B cell (primary cell): ENCODE measurements around the gene RAC3. TPM values are rescaled to one million over a fixed set of nuclear protein-coding genes. Genes with fewer than 3 reads are reported as not detected.

ENCODE experiments used
- ATAC-seq: fragments of 200-7000 bp; cut with Tn5 transposase; one replicate; pipeline ENCODE4 v1.10.0; 2021; ENCODE audit warnings: low read depth, mild to moderate bottlenecking, moderate number of reproducible peaks, moderate library complexity
- CTCF ChIA-PET: fragments of 350-600 bp; sonication (Branson Sonifier 250); formaldehyde crosslinking; loops from one replicate; lab custom pipeline; 2021; ENCODE audit warnings: antibody characterized with exemption, inconsistent platforms; lab: Charles Lee
- POLR2A ChIA-PET: fragments of 350-600 bp; sonication (Branson Sonifier 250); formaldehyde crosslinking; loops from one replicate; lab custom pipeline; 2021; ENCODE audit warnings: antibody characterized with exemption; lab: Charles Lee
- DNase-seq: peaks from one replicate; pipeline ENCODE4 v3.0.0; 2013
- H2AFZ ChIP-seq: 2 replicates; pipeline ENCODE4 v1.6.1; 2012; ENCODE audit warnings: mild to moderate bottlenecking, low read depth, low read length; ENCODE audit not compliant: insufficient read depth, poor library complexity, severe bottlenecking
- H3K27ac ChIP-seq, 2 donors: 1 replicate in 1 of 2; 2 replicates in 1 of 2; pipeline ENCODE4 v1.5.1; 2012 to 2013; ENCODE audit warnings: low read length in 2 of 2, mild to moderate bottlenecking in 2 of 2, moderate library complexity in 1 of 2
- H3K27me3 ChIP-seq, 4 experiments: fragments of 200-600 bp in 1 of 4; sonication (generic) in 1 of 4; replicated peaks in 1 of 4; 1 replicate in 2 of 4; 2 replicates in 2 of 4; pipeline versions ENCODE4 v1.6.1 to v1.7.0; 2013 to 2016; ENCODE audit warnings: low read length in 3 of 4, mild to moderate bottlenecking in 2 of 4, mixed read lengths in 1 of 4, moderate library complexity in 1 of 4; ENCODE audit not compliant: insufficient read depth in 4 of 4, control insufficient read depth in 3 of 4; ENCODE audit errors: control extremely low read depth in 1 of 4
- H3K36me3 ChIP-seq, 2 experiments: replicated peaks in 1 of 2; 1 replicate in 1 of 2; 2 replicates in 1 of 2; pipeline versions ENCODE4 v1.6.1 to v1.7.1; 2013; ENCODE audit warnings: low read length in 1 of 2; ENCODE audit not compliant: insufficient read depth in 2 of 2, control insufficient read depth in 1 of 2; ENCODE audit errors: control extremely low read depth in 1 of 2, extremely low read depth in 1 of 2
- H3K4me1 ChIP-seq, 2 donors: fragments of 200-600 bp in 1 of 2; sonication (generic) in 1 of 2; 1 replicate in 1 of 2; 2 replicates in 1 of 2; pipeline versions ENCODE4 v1.5.1 to v1.6.1; 2013 to 2017; ENCODE audit warnings: low read length in 2 of 2; ENCODE audit not compliant: control insufficient read depth in 2 of 2, insufficient read depth in 2 of 2
- H3K4me2 ChIP-seq: replicated peaks from 2 replicates; pipeline ENCODE3; 2012; ENCODE audit warnings: mild to moderate bottlenecking, low read depth, low read length; ENCODE audit not compliant: poor library complexity, severe bottlenecking
- H3K4me3 ChIP-seq, 5 experiments: fragments of 200-600 bp in 1 of 5; sonication (generic) in 1 of 5; 1 replicate in 3 of 5; 2 replicates in 2 of 5; pipeline versions ENCODE4 v1.5.1 to v1.7.0; 2011 to 2016; ENCODE audit warnings: low read length in 4 of 5, mild to moderate bottlenecking in 4 of 5, low read depth in 2 of 5, control low read depth in 1 of 5, moderate library complexity in 1 of 5; ENCODE audit not compliant: insufficient read depth in 1 of 5; ENCODE audit errors: control extremely low read depth in 1 of 5, extremely low read depth in 1 of 5
- H3K79me2 ChIP-seq: fragments of 200-600 bp; sonication (generic); one replicate; pipeline ENCODE4 v1.6.0; 2016; ENCODE audit warnings: low read length; ENCODE audit not compliant: control insufficient read depth, insufficient read depth
- H3K9ac ChIP-seq: fragments of 200-600 bp; sonication (generic); 2 replicates; pipeline ENCODE4 v1.6.1; 2017; ENCODE audit warnings: mild to moderate bottlenecking, low read length, moderate library complexity
- H3K9me3 ChIP-seq, 3 donors: one replicate each; pipeline versions ENCODE4 v1.6.1 to v1.7.1; 2013; ENCODE audit warnings: low read length in 2 of 3; ENCODE audit not compliant: control insufficient read depth in 2 of 3, insufficient read depth in 1 of 3; ENCODE audit errors: control extremely low read depth in 1 of 3
- H4K20me1 ChIP-seq: 2 replicates; pipeline ENCODE4 v1.6.0; 2012; ENCODE audit warnings: mild to moderate bottlenecking, low read length; ENCODE audit not compliant: insufficient read depth, control insufficient read depth, poor library complexity, severe bottlenecking
- H3K27ac Mint-ChIP-seq: one replicate; pipeline ENCODE4 v1.8.0; 2021; ENCODE audit warnings: mixed read lengths
- H3K27me3 Mint-ChIP-seq: one replicate; pipeline ENCODE4 v1.8.0; 2021; ENCODE audit warnings: mixed read lengths
- H3K4me1 Mint-ChIP-seq: one replicate; pipeline ENCODE4 v1.8.0; 2021; ENCODE audit warnings: mixed read lengths
- H3K4me3 Mint-ChIP-seq: one replicate; pipeline ENCODE4 v1.8.0; 2021; ENCODE audit warnings: mixed read lengths
- H3K9me3 Mint-ChIP-seq: one replicate; pipeline ENCODE4 v1.8.0; 2022; ENCODE audit warnings: mixed read lengths; ENCODE audit not compliant: insufficient read depth
- EZH2 ChIP-seq: IDR thresholded peaks from 2 replicates; pipeline ENCODE4 v1.6.1; 2012; ENCODE audit warnings: borderline replicate concordance, low read depth, mild to moderate bottlenecking, moderate library complexity, low read length; ENCODE audit not compliant: insufficient read depth, poor library complexity, severe bottlenecking
- WGBS: methylation state at CpG from one replicate; pipeline ENCODE4 v1.1.5; 2013; ENCODE audit warnings: missing lambda C conversion rate; ENCODE audit not compliant: insufficient coverage; 5-methylcytosine and 5-hydroxymethylcytosine counted together
- intact Hi-C: fragments of 100-400 bp; cut with micrococcal nuclease; formaldehyde crosslinking; loops from one replicate; pipeline ENCODE4 v1.10.0; 2022
- polyA plus RNA-seq: library from polyadenylated mRNA; depleted of rRNA; stranded (reverse); fragments of >200 nt; gene quantifications from 2 replicates; pipeline ENCODE4 v1.2.3, GENCODE V29; 2012
- total RNA-seq, 2 donors: library from RNA; stranded (reverse); fragments of 120-200 nt in 1 of 2; gene quantifications; 1 replicate in 1 of 2; 2 replicates in 1 of 2; pipeline versions ENCODE4 v1.2.3 to v1.2.4, GENCODE V29; 2013 to 2022
- TF ChIP-seq, protein P1 (sequence below): fragments of 200-600 bp; IDR thresholded peaks from one replicate; pipeline ENCODE4 v1.8.0; 2022; ENCODE audit warnings: antibody characterized with exemption, mild to moderate bottlenecking

The RAC3 gene
- total and polyA plus RNA-seq, 2 donors (not counting 1 experiment from before 2014, with no cell fraction given) = 0.62 to 2.0 TPM

DNA sequence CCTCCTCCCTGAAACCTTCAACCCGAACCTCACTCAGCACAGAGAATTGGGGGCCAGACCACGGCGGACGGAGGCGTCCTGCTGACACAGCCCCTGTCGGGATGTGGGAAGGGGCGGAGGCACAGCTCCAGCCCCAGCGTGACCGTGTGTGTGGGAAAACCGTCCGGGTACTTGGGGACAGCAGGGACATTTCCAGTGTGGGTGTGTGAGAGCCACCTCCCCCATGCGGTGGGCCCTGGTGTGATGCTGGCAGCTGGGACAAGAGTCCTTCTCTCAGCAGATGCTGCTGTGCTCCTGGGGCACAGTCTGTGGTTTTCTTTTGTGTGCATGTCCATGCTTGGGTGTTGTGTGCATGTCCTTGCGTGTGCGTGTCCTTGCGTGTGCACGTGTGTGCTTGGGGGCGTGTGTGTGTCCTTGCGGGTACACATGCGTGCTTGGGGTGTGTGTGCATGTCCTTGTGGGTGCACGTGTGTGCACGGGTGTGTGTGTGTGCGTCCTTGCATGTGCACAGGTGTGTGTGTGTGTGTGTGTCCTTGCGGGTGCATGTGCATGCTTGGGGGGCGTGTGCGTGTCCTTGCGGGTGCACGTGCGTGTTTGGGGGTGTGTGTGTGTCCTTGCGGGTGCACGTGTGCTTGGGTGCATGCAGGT lies 25.7 kb upstream of the RAC3 start:
- Mint-ChIP-seq H3K9me3 (no peaks in the 10 kb centered on the region), H3K27ac (no peak overlapping the region), H3K27me3 (no peaks in the 10 kb centered on the region), H3K4me1 (no peaks in the 10 kb centered on the region), H3K4me3 (no peak overlapping the region)
- CTCF ChIA-PET = no interaction called here
- Histone ChIP-seq H3K9me3 (no peaks in the 10 kb centered on the region), H3K27me3 (no peaks in the 10 kb centered on the region), H3K4me1 (no peaks in the 10 kb centered on the region), H3K36me3 (peaks cover 0 to 2% of the 10 kb centered on the region in 2 experiments), H3K4me3 (no peak overlapping the region), H4K20me1 (no peaks in the 10 kb centered on the region), H3K9ac (no peak overlapping the region), H3K4me2 (no peak overlapping the region), H2AFZ (no peak overlapping the region), H3K79me2 (peaks cover 3% of the 10 kb centered on the region), H3K27ac (no peak overlapping the region)
- no peak for TF ChIP-seq EZH2
- TF ChIP-seq, protein P1, sequence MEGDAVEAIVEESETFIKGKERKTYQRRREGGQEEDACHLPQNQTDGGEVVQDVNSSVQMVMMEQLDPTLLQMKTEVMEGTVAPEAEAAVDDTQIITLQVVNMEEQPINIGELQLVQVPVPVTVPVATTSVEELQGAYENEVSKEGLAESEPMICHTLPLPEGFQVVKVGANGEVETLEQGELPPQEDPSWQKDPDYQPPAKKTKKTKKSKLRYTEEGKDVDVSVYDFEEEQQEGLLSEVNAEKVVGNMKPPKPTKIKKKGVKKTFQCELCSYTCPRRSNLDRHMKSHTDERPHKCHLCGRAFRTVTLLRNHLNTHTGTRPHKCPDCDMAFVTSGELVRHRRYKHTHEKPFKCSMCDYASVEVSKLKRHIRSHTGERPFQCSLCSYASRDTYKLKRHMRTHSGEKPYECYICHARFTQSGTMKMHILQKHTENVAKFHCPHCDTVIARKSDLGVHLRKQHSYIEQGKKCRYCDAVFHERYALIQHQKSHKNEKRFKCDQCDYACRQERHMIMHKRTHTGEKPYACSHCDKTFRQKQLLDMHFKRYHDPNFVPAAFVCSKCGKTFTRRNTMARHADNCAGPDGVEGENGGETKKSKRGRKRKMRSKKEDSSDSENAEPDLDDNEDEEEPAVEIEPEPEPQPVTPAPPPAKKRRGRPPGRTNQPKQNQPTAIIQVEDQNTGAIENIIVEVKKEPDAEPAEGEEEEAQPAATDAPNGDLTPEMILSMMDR = no peak
- no peak for DNase-seq
- no peak for ATAC-seq
- intact Hi-C loops = no loop called here
- POLR2A ChIA-PET = no interaction called here
- WGBS = 95% methylated on average over 26 of the region's 30 CpGs

DNA sequence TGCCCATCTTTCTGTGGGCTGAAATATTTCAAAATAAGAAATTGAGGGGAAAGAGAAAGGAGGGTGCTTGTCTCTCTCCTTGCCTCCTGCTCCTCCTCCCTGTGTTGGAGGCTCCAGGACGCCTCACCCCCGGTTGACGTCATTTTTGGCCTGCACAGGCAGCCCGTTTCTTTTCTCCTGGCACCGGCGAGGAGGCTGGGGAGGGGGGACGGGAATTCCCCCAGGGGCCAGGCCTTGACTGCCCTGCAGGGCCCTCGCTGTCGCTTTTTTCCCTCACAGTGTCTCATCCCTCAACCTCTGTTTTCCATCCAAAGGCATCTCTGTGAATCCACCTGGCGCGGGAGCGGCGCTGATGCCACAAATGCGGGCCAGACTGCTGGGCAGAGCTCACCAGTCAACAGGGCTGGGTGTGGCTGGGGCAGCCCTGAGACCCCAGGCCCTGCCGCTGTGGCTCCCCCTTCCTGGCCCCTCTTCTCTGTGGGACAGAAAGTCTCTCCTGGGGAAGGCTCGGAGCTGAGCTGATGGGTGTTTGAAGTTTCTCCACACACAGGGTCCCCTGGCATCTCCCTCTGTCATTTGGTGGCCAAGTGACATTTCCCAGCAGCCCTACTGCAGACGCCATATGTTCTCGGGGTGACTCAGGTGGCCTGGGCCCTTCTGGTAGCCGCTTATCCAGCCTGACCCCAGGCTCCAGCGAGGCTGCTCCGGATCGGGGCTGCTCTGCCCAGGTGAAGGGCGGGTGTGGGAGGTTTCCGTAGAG lies 24.8 kb upstream of the RAC3 start:
- H3K4me2 ChIP-seq = no peak overlapping the region
- Mint-ChIP-seq H3K4me1 (no peaks in the 10 kb centered on the region), H3K27me3 (no peaks in the 10 kb centered on the region), H3K4me3 (no peak overlapping the region), H3K27ac (no peak overlapping the region), H3K9me3 (no peaks in the 10 kb centered on the region)
- CTCF ChIA-PET = no interaction called here
- no peaks in the 10 kb centered on the region for H4K20me1 ChIP-seq
- no peaks in the 10 kb centered on the region for H3K9me3 ChIP-seq
- POLR2A ChIA-PET = no interaction called here
- H3K4me1 ChIP-seq = no peaks in the 10 kb centered on the region
- no peak for DNase-seq
- no peak overlapping the region for H3K4me3 ChIP-seq
- no peak overlapping the region for H3K27ac ChIP-seq
- peaks cover 0 to 2% of the 10 kb centered on the region in 2 experiments for H3K36me3 ChIP-seq
- no peak overlapping the region for H3K9ac ChIP-seq
- no peak overlapping the region for H2AFZ ChIP-seq
- 95% methylated on average over 22 of the region's 24 CpGs for WGBS
- no peak for ATAC-seq
- TF ChIP-seq, protein P1 = no peak
- no peak for TF ChIP-seq EZH2
- intact Hi-C loops = no loop called here
- H3K27me3 ChIP-seq = no peaks in the 10 kb centered on the region
- peaks cover 3% of the 10 kb centered on the region for H3K79me2 ChIP-seq
